HG03025 (cell line): ENCODE results near the gene POLDIP3.

ENCODE experiments used
- ATAC-seq: cut with Tn5 transposase; IDR thresholded peaks from one replicate; pipeline ENCODE4 v1.9.1; 2021; ENCODE audit warnings: mild to moderate bottlenecking, moderate library complexity; ENCODE audit not compliant: unreplicated experiment, low FRiP score

Gene POLDIP3

GRCh38 chr22:42642806-42643633 lies 28.3 kb upstream of the POLDIP3 start:
- ATAC-seq, result no peak

GRCh38 chr22:42641801-42642413 lies 27.2 kb upstream of the POLDIP3 start:
- no peak for ATAC-seq

GRCh38 chr22:42639541-42640241 lies 25.0 kb upstream of the POLDIP3 start:
- no peak for ATAC-seq

GRCh38 chr22:42637555-42637954 lies 22.9 kb upstream of the POLDIP3 start:
- no peak for ATAC-seq

GRCh38 chr22:42636506-42636905 lies 21.8 kb upstream of the POLDIP3 start:
- no peak for ATAC-seq

- no peak for ATAC-seq
Observed at GRCh38 chr22:42635531-42635930, 20.8 kb upstream of the POLDIP3 start.

- no peak for ATAC-seq
Observed at GRCh38 chr22:42633013-42633412, 18.3 kb upstream of the POLDIP3 start.

GRCh38 chr22:42632096-42632495 lies 17.4 kb upstream of the POLDIP3 start:
- no peak for ATAC-seq

GRCh38 chr22:42630901-42631602 lies 16.4 kb upstream of the POLDIP3 start:
- ATAC-seq, result no peak

- ATAC-seq, result no peak
Observed at GRCh38 chr22:42630211-42630610, 15.5 kb upstream of the POLDIP3 start.

GRCh38 chr22:42627981-42628380 lies 13.3 kb upstream of the POLDIP3 start:
- ATAC-seq, result no peak

GRCh38 chr22:42626951-42627625 lies 12.4 kb upstream of the POLDIP3 start:
- no peak for ATAC-seq

GRCh38 chr22:42626431-42626830 lies 11.7 kb upstream of the POLDIP3 start:
- ATAC-seq, result no peak

- ATAC-seq, result no peak
Observed at GRCh38 chr22:42625416-42625815, 10.7 kb upstream of the POLDIP3 start.

- no peak for ATAC-seq
Observed at GRCh38 chr22:42624551-42625106, 9.9 kb upstream of the POLDIP3 start.

GRCh38 chr22:42623756-42624441 lies 9.2 kb upstream of the POLDIP3 start:
- no peak for ATAC-seq

- no peak for ATAC-seq
Observed at GRCh38 chr22:42623301-42623751, 8.6 kb upstream of the POLDIP3 start.

- no peak for ATAC-seq
Observed at GRCh38 chr22:42622061-42622710, 7.5 kb upstream of the POLDIP3 start.

GRCh38 chr22:42621505-42622002 lies 6.9 kb upstream of the POLDIP3 start:
- no peak for ATAC-seq
